GM19455 (cell line): ENCODE data around the gene MLLT10.
"Not testable (repeated sequence)": the region's sequence is repeated elsewhere in the genome, so short reads cannot be mapped to it uniquely, and the experiment has no call there.

Experiments used
- ATAC-seq: cut with Tn5 transposase; IDR thresholded peaks from one replicate; pipeline ENCODE4 v1.9.1; 2021; ENCODE audit not compliant: unreplicated experiment

Gene MLLT10

DNA sequence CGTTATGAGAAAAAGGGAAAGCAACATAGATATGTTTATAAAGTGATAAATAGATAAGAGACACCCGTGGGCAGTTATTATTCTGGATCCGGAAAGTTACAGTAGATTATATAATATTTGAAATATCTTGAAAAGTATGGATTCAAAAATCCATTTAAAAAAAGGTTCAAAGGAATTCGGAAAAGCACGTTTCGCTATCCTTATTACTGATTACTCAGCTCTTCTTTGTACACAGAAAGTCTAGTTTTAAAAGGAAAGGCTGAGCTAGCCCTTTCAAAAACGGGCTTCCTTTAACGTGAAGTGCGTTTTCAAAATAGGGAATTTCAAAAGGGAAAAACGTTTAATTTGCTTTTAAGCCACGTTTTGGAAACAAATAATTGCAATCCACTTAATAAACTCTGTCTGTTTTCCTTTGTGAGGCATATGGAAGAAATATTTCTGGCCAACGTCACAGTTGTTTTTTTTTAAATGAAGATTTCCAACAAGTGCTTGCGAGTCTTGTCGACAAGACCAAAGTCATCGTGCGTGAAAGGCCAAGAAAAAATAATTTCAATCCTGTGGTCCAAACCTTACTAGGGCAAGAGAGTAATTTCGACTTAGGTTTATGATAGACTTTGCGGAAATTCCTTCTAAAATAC is 6.3 kb upstream of the MLLT10 start:
- no peak for ATAC-seq

DNA sequence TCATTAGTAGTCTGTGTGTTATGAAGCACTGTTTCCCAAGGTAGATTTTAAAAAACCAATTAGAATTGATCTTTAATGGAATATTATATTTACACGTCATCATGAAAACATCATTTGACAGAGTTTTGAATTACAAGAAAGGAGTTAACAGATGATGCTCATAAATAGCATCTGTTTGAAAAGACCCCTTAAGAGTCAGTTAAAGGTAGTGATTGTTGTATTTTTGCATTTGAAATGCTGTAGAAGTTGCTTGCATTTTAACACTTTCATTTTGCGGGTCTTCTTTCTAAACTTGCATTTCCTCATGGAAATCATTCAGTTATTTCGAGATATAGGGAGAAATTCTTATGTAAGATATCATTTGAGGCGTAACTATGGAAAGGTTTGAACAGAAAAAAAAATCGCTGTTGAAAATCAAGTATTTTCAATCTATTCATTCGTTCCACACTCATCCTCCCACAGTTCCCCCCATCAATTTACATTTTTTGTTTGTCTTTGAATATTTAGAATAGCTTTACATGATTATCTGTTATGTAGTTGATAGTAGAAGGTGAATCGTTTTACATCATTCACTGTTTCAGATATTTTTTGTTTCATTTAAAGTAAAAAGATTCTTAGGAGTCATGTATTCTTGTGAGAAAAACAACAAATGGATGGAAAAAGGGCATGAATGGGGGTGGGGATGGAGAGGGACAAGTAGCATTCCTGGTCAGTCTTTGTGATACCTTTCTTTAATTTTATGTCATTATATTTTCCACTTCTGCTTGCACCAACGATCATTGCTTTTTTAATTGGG is 5.6 kb upstream of the MLLT10 start:
- ATAC-seq: no peak

DNA sequence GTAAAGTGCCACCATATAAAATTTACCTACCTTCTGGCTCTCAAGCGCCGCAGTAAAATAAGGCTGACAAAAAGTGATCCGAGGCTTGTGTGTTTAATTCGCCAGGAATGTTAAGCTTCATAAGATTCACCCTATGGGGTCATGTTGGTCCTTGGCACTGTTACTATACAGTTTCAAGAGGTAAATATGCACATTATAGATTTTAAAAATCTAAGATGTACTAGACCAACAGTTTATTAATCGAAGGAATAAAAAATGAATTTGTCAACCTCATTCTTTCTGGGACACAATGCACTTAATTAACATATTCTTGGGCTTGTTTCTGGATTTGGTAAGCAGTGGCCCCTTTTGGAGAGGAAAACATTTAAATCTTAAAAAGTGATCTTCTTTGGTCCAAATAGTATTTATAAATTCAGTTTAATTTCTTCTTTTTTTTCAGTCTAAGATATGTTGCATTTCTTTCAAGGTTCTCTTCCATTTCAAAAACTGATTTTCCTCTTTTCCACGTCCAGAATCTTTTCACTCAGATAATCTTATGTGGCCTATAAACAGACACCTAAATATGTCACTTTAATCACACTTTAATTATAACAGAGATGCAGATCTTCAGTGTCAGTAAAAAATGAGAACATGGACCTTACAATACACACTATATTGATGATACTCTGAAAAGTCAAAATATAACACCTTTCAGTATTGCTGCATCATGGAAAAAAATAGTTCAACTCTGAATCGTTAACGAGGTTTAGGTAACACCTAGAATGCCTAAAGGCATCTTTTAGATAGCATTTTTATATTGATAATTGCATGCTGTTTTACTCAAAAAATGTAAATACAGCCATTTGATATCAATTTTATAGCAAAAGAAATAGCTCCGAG is 4.8 kb upstream of the MLLT10 start:
- ATAC-seq: no peak

DNA sequence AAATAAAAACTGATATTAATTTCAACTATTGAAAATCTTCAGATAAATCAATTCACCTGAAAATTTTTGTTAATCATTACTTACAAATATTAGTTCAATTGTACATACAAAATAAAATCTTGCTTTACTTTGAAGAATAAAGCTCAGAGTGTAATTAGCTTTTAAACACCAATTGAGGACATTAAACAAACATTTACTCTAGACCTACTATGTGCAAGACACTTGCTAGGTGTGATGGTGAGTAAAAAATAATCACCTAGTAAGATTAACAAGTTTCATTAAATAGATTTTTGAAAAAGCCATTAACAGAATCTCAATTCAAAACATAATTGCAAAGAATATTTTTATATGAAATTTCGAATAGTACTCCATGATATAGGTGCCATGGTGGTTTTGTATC is 3.9 kb upstream of the MLLT10 start:
- ATAC-seq: no peak

DNA sequence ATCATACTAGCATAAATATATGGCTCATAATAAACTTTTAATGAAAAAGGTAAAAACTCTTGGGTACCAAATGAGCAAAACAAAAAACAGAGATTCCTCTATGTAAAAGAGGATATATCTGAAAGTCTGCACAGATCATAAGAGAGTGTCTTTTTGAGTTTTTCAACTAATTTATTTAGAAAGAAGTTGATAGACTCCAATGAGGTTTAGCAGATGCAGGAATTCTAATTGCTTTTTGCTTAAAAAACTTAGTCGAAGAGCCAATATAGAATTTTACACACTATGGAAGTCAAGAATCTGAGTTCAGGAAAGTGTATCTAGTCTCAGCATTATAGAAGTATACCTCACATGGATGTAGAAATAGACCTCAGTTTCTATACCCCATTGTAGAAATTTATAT is 3.4 kb upstream of the MLLT10 start:
- ATAC-seq: no peak

DNA sequence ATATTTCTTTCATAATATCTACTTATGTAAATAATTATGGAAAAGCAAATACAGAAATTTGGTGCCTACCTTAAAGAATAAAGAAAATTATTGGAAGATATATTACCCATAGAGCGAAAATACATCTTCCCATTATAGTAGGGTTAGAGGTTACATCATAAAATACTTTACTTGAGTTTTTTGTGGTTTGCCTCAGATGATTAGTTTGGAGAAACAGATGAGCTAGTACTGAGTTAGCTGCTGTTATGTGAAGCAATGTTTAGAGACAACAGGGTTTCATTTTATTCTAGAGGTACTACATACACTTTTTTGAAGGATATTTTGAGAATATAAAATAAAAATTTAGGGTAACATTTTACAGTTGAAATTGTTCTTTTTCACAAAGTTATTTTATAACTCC is 2.9 kb upstream of the MLLT10 start:
- no peak for ATAC-seq

DNA sequence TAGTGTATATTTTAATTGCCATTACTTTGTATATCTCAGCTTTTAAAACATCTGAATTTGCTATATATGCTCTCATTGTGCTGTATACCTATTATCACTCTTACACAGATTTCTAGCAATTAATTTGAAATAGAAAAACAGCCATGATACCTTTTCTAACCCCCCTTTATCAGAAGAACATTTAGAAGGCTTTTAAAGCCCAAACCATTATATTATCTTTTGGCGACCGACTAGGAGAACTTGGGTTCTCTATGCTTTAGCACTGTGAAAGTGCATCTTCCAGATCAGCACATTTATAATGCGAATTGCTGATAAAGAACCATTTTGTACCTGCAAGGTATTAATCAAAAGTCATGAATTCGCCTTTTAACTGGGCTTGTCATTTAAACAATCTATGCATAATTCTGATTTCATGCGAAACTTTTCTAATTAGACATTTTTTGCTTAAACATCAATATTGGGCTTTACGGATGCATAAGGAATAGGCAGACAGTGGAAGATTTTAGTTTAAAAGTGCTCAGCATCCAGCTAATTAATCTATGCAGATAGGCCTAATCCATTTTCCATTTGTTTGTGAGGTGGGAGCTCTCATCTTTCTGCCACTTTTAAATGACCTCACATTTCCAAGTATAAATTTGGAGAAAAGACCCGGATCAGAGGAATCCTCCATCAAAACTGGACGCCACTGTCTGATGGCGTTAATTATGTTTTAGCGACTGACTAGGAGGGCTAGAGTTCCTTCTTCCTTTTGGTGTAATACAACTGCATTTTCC is 1.2 kb upstream of the MLLT10 start:
- no peak for ATAC-seq

DNA sequence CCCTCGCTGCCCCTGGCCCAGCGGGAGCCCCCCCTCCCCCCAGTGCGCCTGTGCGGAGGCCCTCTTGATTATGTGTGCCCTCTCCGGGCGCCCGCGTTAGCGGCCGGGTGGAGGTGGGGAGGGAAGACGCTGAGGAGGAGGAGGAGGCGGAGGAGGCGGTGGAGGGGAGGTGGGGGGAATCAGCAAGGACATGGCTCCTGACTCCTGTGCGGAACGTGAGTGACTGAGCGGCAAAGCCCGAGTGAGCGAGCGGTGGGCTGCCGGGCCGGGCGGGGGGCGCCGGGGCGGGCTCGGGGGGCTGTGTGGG is 201 bp downstream of the MLLT10 start:
- ATAC-seq: no peak

DNA sequence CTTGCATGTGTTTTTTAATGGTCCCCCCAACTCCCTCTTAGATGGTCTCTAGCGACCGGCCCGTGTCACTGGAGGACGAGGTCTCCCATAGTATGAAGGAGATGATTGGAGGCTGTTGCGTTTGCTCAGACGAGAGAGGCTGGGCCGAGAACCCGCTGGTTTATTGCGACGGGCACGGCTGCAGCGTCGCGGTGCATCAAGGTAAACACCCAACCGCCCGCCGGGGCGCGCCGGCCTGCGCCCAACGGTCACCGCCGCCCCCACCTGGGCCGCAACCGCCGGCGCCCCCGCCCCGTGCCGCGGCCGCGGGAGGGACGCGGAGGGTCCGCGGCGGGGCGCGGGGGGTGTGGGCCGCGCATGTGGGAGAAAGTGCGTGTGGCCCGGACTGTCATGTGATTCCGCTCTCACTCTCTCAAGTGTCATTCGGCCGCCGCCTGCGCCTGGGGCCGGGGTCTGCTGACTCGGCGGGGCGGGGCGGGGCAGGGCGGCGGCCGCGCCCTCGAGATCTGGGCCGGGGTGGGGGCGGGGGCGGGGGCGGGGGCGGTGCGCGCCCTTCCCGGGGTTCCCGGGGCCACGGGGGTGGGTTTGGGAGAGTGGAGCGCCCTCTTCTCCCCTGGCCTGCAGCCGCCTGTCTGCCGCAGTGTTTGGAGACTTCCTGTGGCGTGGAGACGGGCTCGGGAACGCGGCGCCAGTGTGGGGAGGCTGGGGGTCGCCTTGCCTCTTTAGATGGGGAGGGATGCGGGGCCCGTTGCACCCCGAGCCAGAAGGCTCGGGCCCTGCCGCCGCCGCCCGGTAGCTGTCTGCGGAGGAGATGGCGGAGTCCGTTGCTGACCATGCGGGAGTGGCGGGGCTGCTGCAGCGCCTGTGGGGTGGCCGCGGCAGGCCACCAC is 817 bp downstream of the MLLT10 start:
- ATAC-seq: peak; percentile 16

DNA sequence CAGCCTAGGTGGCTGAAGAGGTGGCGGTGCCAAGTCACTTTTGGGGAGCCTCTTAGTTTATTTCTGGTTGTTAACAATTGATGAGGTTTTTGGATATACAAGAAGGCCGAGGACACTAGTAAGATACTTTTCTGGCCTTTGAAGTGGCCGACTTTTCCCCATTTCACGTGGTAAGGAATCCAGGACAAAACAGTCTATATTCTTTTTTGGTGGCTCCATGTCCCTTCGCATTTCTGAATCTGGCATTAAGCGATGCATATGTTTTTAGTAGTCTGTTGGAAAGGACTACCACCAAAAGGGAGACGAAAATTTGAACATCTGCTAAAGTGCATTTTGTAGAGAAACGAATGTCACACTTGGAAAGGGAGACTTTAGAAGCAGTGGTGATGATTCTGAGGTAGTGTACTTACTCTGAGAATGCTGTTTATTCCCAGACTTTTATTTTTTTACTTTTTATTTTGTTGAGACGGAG is 1.5 kb downstream of the MLLT10 start:
- ATAC-seq: no peak

DNA sequence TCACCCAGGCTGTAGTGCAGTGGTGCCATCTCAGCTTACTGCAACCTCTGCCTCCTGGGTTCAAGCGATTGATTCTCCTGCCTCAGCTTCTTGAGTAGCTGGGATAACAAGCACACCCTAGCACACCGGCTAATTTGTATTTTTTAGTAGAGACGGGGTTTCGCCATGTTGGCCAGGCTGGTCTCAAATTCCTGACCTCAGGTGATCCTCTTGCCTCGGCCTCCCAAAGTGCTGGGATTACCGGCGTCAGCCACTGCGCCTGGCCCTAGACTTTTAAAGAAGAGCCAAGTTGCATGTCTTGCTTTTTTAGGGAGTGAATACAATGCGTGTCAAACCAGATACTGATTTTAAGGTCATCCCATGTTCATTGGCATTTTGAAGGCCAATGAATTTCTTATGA is 1.9 kb downstream of the MLLT10 start:
- not testable (repeated sequence) for ATAC-seq

DNA sequence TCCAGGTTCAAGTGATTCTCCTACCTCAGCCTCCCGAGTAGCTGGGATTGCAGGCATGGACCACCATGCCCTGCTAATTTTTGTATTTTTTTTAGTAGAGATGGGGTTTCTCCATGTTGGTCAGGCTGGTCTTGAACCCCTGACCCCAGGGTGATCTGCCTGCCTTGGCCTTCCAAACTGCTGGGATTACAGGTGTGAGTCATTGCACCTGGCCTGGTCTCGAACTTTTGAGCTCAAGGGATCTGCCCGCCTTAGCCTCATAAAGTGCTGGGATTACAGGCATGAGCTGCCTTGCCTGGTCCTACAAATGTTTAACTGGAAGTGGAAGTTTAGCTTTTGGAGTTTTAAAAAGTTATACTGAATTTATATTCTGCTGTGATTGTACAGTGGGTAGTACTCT is 2.8 kb downstream of the MLLT10 start:
- no peak for ATAC-seq

DNA sequence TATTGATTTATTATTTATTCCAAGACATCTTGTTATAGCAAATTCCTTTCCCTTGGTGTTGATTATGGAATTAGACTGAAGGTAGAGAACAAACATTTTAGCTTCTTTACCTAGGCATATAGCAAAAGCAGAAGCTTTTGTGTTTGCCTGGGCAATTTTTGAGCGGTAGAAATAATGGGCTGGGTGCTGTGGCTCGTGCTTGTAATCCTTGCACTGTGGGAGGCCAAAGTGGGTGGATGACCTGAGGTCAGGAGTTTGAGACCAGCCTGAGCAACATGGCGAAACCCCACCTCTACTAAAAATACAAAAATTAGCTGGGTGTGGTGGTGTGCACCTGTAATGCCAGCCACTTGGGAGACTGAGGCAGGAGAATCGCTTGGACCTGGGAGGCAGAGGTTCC is 6.7 kb downstream of the MLLT10 start:
- ATAC-seq: not testable (repeated sequence)

DNA sequence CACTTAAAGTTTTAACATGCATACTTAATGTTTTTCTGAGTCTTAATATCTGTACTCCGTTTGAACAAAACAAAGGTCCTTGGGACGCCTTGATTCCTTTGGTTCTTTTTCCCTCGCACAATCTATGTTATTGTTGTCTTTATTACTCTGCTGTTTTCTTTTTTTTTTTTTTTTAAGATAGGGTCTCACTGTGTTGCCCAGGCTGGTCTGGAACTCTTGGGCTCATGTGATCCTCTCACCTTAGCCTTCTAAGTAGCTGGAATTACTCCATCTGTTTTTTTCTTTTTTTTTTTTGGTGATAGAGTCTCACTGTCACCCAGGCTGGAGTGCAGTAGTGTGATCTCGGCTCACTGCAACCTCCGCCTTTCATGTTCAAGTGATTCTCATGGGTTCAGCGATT is 13.2 kb downstream of the MLLT10 start:
- no peak for ATAC-seq

DNA sequence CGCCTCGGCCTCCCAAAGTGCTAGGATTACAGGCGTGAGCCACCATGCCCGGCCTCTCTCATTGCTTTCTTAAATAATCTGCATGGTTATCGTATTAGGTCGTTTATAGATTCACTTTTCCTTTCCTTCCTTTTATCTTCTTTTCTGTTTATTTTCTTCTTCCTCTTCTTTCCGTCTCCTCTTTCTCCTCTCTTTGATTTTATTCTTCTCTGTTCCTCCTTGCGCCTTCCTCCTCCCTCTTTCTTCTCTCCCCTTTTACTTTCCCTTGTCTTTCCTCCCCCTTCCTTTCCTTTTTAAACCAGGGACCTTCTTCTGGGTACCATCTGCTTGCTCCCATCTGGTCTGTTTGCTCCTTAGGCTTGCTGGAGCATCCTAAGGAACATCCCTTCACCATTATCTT is 18.6 kb downstream of the MLLT10 start:
- ATAC-seq: no peak

DNA sequence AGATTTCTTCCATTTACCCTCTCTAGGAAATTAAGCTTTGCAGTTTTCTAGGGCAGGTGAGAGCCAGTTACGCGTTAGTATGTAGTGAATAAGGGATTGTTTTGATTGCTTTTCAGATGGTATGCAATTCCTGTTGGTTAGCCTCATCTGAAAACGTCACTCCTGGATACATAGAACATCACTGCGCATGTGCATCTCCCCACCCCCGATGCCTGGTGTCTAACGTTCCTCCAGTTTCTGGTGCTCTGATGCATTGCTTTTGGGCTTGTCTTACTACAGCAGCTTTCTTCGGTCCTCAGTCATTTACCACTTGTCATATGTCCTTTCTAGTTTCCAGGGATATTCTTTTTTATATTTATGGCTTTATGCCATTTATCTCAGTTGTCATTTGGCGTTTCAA is 22.5 kb downstream of the MLLT10 start:
- ATAC-seq: no peak

DNA sequence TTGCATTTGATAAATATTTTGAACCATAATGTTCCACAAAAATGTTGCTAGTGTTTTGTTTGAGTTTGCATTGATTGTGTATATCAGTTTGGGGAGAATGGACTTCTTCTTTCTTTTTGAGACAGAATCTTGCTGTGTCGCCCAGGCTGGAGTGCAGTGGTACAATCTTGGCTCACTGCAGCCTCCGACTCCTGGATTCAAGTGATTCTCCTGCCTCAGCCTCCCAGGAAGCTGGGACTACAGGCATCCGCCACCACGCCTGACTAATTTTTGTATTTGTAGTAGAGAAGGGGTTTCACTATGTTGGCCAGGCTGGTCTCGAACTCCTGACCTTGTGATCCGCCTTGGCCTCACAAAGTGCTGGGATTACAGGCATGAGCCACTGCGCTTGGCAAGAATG is 25.0 kb downstream of the MLLT10 start:
- not testable (repeated sequence) for ATAC-seq

DNA sequence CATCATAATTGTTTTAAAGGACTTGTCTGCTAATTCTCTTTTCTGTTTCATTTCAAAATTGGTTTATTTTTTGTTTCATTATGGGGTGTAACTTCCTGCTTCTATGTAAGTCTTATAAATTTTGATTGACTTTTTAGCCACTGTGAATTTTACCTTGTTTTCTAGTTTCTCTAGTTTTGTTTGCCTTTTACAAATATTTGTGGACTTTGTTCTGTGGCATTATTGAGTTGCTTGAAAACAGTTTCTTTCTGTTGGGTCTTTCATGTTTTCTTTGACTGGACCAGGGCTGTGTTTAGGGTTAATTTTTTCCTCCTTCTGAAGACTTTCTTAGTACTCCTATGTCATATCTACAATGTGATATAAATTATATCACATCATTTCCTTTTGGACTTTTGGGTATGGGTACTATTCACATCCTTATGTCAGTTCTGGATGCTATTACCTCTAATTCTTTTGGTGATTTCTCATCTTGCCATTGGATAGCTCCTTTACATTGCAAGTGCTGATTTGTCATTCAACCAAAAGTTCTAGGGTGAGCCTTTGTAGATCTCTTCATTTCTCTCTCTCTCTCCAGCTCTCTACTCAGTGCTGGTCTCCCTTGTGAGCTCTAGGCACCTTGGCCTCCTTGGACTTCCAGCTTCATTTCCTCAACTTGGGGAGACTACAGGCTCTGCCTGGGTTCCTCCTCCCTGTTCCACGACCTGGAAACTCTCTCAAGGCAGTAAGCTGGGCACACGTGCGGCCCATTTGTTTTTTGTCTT is 36.9 kb downstream of the MLLT10 start:
- ATAC-seq: no peak

DNA sequence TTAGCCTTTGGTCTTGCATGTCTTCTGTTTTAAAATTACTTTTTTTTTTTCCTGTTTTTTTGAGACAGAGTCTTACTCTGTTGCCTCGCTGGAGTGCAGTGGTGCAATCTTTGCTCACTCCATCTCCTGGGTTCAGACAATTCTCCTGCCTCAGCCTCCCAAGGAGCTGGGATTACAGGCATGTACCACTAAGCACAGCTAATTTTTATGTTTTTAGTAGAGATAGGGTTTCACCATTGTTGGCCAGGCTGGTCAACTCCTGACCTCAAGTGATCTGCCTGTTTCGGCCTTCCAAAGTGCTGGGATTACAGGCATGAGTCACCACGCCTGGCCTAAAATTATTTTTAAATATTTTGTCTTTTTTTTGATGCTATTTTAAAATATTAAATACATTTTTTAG is 38.5 kb downstream of the MLLT10 start:
- ATAC-seq: no peak
